Esophagus squamous epithelium (tissue), 4 donors: ENCODE data around the gene ADK.

Experiments
- POLR2A ChIP-seq, 4 donors: fragments of 450-650 bp; IDR thresholded peaks; one replicate each; pipeline ENCODE4 v1.6.1; 2017; ENCODE audit warnings: antibody characterized with exemption in 4 of 4, mild to moderate bottlenecking in 4 of 4, moderate library complexity in 3 of 4
- TF ChIP-seq, protein P1 (sequence below), 6 experiments: fragments of 450-650 bp in 4 of 6; fragments of 200-600 bp in 2 of 6; sonication (generic) in 2 of 6; IDR thresholded peaks; one replicate each; pipeline ENCODE4 v1.5.1; 2016 to 2019; ENCODE audit warnings: antibody characterized with exemption in 6 of 6, mild to moderate bottlenecking in 4 of 6, moderate library complexity in 4 of 6

DNA sequence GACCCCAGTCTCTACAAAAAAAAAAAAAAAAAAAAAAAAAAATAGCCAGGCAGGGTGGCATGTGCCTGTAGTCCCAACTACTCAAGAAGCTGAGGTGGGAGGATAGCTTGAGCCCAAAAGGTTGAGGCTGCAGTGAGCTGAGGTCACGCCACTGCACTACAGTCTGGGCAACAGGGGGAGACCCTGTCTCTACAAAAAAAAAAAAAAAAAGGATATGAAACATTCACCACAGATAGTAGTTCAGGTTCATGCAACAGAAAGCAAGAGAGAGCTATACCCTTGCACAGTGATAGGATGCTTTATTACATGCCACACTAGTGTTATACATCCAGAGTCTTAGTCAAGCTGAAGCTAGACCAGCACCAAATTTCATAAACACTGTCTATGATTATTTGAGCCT, 526.9 kb downstream of the ADK start:
- TF ChIP-seq, protein P1, sequence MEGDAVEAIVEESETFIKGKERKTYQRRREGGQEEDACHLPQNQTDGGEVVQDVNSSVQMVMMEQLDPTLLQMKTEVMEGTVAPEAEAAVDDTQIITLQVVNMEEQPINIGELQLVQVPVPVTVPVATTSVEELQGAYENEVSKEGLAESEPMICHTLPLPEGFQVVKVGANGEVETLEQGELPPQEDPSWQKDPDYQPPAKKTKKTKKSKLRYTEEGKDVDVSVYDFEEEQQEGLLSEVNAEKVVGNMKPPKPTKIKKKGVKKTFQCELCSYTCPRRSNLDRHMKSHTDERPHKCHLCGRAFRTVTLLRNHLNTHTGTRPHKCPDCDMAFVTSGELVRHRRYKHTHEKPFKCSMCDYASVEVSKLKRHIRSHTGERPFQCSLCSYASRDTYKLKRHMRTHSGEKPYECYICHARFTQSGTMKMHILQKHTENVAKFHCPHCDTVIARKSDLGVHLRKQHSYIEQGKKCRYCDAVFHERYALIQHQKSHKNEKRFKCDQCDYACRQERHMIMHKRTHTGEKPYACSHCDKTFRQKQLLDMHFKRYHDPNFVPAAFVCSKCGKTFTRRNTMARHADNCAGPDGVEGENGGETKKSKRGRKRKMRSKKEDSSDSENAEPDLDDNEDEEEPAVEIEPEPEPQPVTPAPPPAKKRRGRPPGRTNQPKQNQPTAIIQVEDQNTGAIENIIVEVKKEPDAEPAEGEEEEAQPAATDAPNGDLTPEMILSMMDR (IDR thresholded peaks at IDR 0.05), result no peak
- TF ChIP-seq POLR2A (IDR thresholded peaks at IDR 0.05), result no peak
